Neural cell (in vitro differentiated cells): ENCODE data around the gene GBX2. TPM values are rescaled to one million over a fixed set of nuclear protein-coding genes. Genes with fewer than 3 reads are reported as not detected.

ENCODE experiments used
- H2AFZ ChIP-seq: fragments of 200-600, 300-800 bp; sonication (generic), shearing (Covaris generic); 2 replicates; pipeline ENCODE4 v1.6.0; 2014; ENCODE audit warnings: low read depth, mild to moderate bottlenecking, antibody characterized with exemption, low read length, moderate library complexity
- H3F3A ChIP-seq: fragments of 200-600 bp; shearing (Covaris generic); 2 replicates; pipeline ENCODE4 v1.6.1; 2016; ENCODE audit warnings: mild to moderate bottlenecking, moderate library complexity, mixed read lengths, antibody characterized with exemption, low read length; ENCODE audit not compliant: insufficient read depth, poor library complexity, severe bottlenecking
- H3K27ac ChIP-seq: fragments of 200-600, 300-800 bp; sonication (generic), shearing (Covaris generic); 2 replicates; pipeline ENCODE4 v1.5.1; 2014; ENCODE audit warnings: mild to moderate bottlenecking, low read length, moderate library complexity
- H3K27me3 ChIP-seq: fragments of 300-800, 200-600 bp; sonication (generic), shearing (Covaris generic); 2 replicates; pipeline ENCODE4 v1.6.0; 2014; ENCODE audit warnings: mild to moderate bottlenecking, low read depth, low read length, moderate library complexity; ENCODE audit not compliant: insufficient read depth
- H3K36me3 ChIP-seq: fragments of 300-800, 200-600 bp; sonication (generic), shearing (Covaris generic); 2 replicates; pipeline ENCODE4 v1.5.1; 2014; ENCODE audit warnings: mild to moderate bottlenecking, antibody characterized with exemption, low read length, moderate library complexity; ENCODE audit not compliant: insufficient read depth
- H3K4me2 ChIP-seq: fragments of 300-800, 200-600 bp; sonication (generic), shearing (Covaris generic); 2 replicates; pipeline ENCODE4 v1.6.0; 2014; ENCODE audit warnings: mild to moderate bottlenecking, low read length
- H3K4me3 ChIP-seq: fragments of 300-800, 200-600 bp; sonication (generic), shearing (Covaris generic); 2 replicates; pipeline ENCODE4 v1.5.1; 2014; ENCODE audit warnings: mild to moderate bottlenecking, low read length, moderate library complexity
- H3K79me2 ChIP-seq: fragments of 200-600 bp; shearing (Covaris generic); replicated peaks from 2 replicates; pipeline ENCODE4 v1.6.0; 2014; ENCODE audit warnings: mild to moderate bottlenecking, low read length, moderate library complexity; ENCODE audit not compliant: insufficient read depth
- H3K9ac ChIP-seq: fragments of 300-800, 200-600 bp; sonication (generic), shearing (Covaris generic); 2 replicates; pipeline ENCODE4 v1.6.1; 2016; ENCODE audit warnings: mild to moderate bottlenecking, low read length, mixed read lengths
- H3K9me2 ChIP-seq: fragments of 200-600 bp; shearing (Covaris generic); 2 replicates; pipeline ENCODE4 v1.6.1; 2016; ENCODE audit warnings: mild to moderate bottlenecking, low read length, mixed read lengths; ENCODE audit not compliant: insufficient read depth
- H3K9me3 ChIP-seq: fragments of 200-600, 300-800 bp; sonication (generic), shearing (Covaris generic); 2 replicates; pipeline ENCODE4 v1.6.1; 2016; ENCODE audit warnings: mild to moderate bottlenecking, mixed run types, low read length, moderate library complexity, mixed read lengths
- H4K20me1 ChIP-seq: fragments of 200-600 bp; shearing (Covaris generic); 2 replicates; pipeline ENCODE4 v1.6.1; 2016; ENCODE audit warnings: mild to moderate bottlenecking, mixed run types; ENCODE audit not compliant: insufficient read depth
- CTCF ChIP-seq: fragments of 450-650 bp; IDR thresholded peaks from 2 replicates; pipeline ENCODE4 v1.5.1; 2014; ENCODE audit warnings: antibody characterized with exemption, mild to moderate bottlenecking, moderate library complexity; ENCODE audit not compliant: poor library complexity, severe bottlenecking
- EP300 ChIP-seq: fragments of 450-650 bp; conservative IDR thresholded peaks from 2 replicates; pipeline ENCODE4 v1.6.1; 2014; ENCODE audit warnings: antibody characterized with exemption, mild to moderate bottlenecking, moderate library complexity; ENCODE audit not compliant: poor library complexity, severe bottlenecking
- EZH2 ChIP-seq: fragments of 200-600, 300-800 bp; shearing (Covaris generic), sonication (generic); IDR thresholded peaks from 2 replicates; pipeline ENCODE4 v1.6.1; 2014; ENCODE audit warnings: antibody characterized with exemption, low read length, borderline replicate concordance, mild to moderate bottlenecking; ENCODE audit not compliant: insufficient read depth, poor library complexity, severe bottlenecking
- MXI1 ChIP-seq: fragments of 450-650 bp; conservative IDR thresholded peaks from 2 replicates; pipeline ENCODE4 v1.6.1; 2014; ENCODE audit warnings: antibody characterized with exemption, mild to moderate bottlenecking; ENCODE audit not compliant: poor library complexity, severe bottlenecking
- POLR2AphosphoS5 ChIP-seq: IDR thresholded peaks from 2 replicates; pipeline ENCODE4 v1.6.1; 2012
- RAD21 ChIP-seq: fragments of 450-650 bp; conservative IDR thresholded peaks from 2 replicates; pipeline ENCODE4 v1.6.1; 2014; ENCODE audit warnings: antibody characterized with exemption, mild to moderate bottlenecking, moderate library complexity
- REST ChIP-seq: IDR thresholded peaks from 2 replicates; pipeline ENCODE4 v1.6.1; 2012; ENCODE audit warnings: borderline replicate concordance
- SMC3 ChIP-seq: fragments of 450-650 bp; conservative IDR thresholded peaks from 2 replicates; pipeline ENCODE4 v1.6.1; 2014; ENCODE audit warnings: antibody characterized with exemption, mild to moderate bottlenecking, moderate library complexity; ENCODE audit not compliant: poor library complexity
- TAF1 ChIP-seq: IDR thresholded peaks from 2 replicates; pipeline ENCODE4 v1.6.1; 2012; ENCODE audit warnings: low read depth
- polyA plus RNA-seq: library from polyadenylated mRNA; depleted of rRNA; stranded (reverse); fragments of >200 nt; gene quantifications from 2 replicates; pipeline ENCODE4 v1.2.3, GENCODE V29; 2014

Gene GBX2
- polyA plus RNA-seq, 1 donor from 2014 or later: 0.92 TPM

- Histone ChIP-seq H3K36me3 (no peaks in the 10 kb centered on the region), H3K9ac (no peak overlapping the region), H3K79me2 (no peaks in the 10 kb centered on the region), H4K20me1 (no peaks in the 10 kb centered on the region), H3K4me2 (no peak overlapping the region), H3K27ac (no peak overlapping the region), H3K9me3 (no peaks in the 10 kb centered on the region), H2AFZ (no peak overlapping the region), H3K9me2 (no peaks in the 10 kb centered on the region), H3K4me3 (no peak overlapping the region), H3F3A (no peaks in the 10 kb centered on the region), H3K27me3 (no peaks in the 10 kb centered on the region)
- no peak for TF ChIP-seq MXI1
- TF ChIP-seq TAF1: no peak
- TF ChIP-seq POLR2AphosphoS5: no peak
- TF ChIP-seq RAD21: no peak
- no peak for TF ChIP-seq EZH2
- no peak for TF ChIP-seq CTCF
These were observed 26.6 kb upstream of the GBX2 start for GRCh38 chr2:236194786-236195185.

GRCh38 chr2:236193026-236193425 is 24.8 kb upstream of the GBX2 start:
- no peak overlapping the region for H3K9ac ChIP-seq
- H3F3A ChIP-seq: no peaks in the 10 kb centered on the region
- H2AFZ ChIP-seq: no peak overlapping the region
- no peaks in the 10 kb centered on the region for H3K9me3 ChIP-seq
- H3K4me2 ChIP-seq: no peak overlapping the region
- H3K27ac ChIP-seq: no peak overlapping the region
- H3K36me3 ChIP-seq: no peaks in the 10 kb centered on the region
- no peak for TF ChIP-seq EZH2
- H4K20me1 ChIP-seq: no peaks in the 10 kb centered on the region
- H3K9me2 ChIP-seq: no peaks in the 10 kb centered on the region
- no peaks in the 10 kb centered on the region for H3K27me3 ChIP-seq
- H3K4me3 ChIP-seq: no peak overlapping the region
- H3K79me2 ChIP-seq: no peaks in the 10 kb centered on the region

GRCh38 chr2:236190674-236191073 is 22.5 kb upstream of the GBX2 start:
- H3K9ac ChIP-seq: no peak overlapping the region
- H3K9me3 ChIP-seq: no peaks in the 10 kb centered on the region
- no peaks in the 10 kb centered on the region for H3F3A ChIP-seq
- no peaks in the 10 kb centered on the region for H3K79me2 ChIP-seq
- H3K4me3 ChIP-seq: no peak overlapping the region
- H3K27me3 ChIP-seq: no peaks in the 10 kb centered on the region
- TF ChIP-seq RAD21 (no peak), CTCF (no peak), EZH2 (no peak), EP300 (no peak), POLR2AphosphoS5 (no peak), TAF1 (no peak), MXI1 (no peak), REST (no peak), SMC3 (no peak)
- no peak overlapping the region for H2AFZ ChIP-seq
- H3K36me3 ChIP-seq: no peaks in the 10 kb centered on the region
- H4K20me1 ChIP-seq: no peaks in the 10 kb centered on the region
- no peak overlapping the region for H3K27ac ChIP-seq
- H3K4me2 ChIP-seq: no peak overlapping the region
- no peaks in the 10 kb centered on the region for H3K9me2 ChIP-seq
